HG03460 (cell line): ENCODE results near the gene CYB5B.

ENCODE experiments used
- ATAC-seq: cut with Tn5 transposase; IDR thresholded peaks from one replicate; pipeline ENCODE4 v1.9.1; 2021; ENCODE audit not compliant: unreplicated experiment

The CYB5B gene

DNA sequence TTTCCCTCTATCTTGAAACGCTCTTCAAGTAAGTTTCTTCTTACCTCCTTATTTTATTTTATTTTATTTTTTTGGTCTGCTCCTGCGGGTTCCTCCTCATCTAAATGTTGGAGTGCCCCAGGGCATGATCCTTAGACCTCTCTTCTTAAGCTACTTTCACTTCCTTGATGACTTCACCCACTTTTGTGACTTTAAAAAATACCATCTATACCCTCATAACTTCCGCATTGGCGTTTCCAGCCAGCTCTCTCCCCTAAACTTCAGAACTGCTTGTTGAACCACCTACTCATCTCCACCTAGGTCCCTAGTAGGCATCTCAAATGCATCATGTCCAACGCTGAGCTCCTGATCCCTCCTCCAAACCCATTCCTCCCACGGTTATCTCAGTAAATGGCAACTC lies 89.9 kb downstream of the CYB5B start:
- ATAC-seq: no peak
